ENCODE data around the gene ZNF385C.
"Not testable (repeated sequence)": the region's sequence is repeated elsewhere in the genome, so short reads cannot be mapped to it uniquely, and the experiment has no call there.

ZNF385C gene

DNA sequence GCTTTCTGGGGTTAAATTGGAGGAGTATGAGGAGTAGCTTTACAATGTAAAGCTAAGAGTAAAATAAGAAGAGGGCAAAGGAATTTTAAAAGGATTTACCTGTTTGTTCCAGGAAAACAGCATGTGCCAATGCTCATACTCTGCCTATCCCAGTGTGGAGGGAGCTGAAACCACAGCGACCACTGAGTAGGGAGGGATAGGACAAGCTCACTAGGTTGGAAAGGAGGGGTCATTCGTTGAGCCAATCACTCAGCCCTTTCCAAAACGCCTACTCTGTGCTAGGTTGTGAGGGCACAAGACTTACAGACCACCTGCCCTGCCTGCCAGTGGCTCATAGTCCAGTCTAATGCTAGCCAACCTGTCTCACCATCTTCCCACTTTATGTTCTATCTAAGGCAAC lies 79.9 kb downstream of the ZNF385C start:
- TF ChIP-seq, protein P1, sequence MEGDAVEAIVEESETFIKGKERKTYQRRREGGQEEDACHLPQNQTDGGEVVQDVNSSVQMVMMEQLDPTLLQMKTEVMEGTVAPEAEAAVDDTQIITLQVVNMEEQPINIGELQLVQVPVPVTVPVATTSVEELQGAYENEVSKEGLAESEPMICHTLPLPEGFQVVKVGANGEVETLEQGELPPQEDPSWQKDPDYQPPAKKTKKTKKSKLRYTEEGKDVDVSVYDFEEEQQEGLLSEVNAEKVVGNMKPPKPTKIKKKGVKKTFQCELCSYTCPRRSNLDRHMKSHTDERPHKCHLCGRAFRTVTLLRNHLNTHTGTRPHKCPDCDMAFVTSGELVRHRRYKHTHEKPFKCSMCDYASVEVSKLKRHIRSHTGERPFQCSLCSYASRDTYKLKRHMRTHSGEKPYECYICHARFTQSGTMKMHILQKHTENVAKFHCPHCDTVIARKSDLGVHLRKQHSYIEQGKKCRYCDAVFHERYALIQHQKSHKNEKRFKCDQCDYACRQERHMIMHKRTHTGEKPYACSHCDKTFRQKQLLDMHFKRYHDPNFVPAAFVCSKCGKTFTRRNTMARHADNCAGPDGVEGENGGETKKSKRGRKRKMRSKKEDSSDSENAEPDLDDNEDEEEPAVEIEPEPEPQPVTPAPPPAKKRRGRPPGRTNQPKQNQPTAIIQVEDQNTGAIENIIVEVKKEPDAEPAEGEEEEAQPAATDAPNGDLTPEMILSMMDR (IDR thresholded peaks at IDR 0.05; ENCODE audit: low read depth, low read length, missing control alignments), result no peak
- peak overlapping the region; percentile 99 for H3K4me3 ChIP-seq (ENCODE audit: low read depth, low read length)
- H3K27me3 ChIP-seq (replicated peaks), result no peaks in the 10 kb centered on the region
- in situ Hi-C loops (cut with HindIII; ENCODE audit: low pct_ligation_motif_present, low sequenced_read_pairs), result no loop called here
- H3K36me3 ChIP-seq (replicated peaks), result peaks cover 17% of the 10 kb centered on the region
- no peak overlapping the region for H3K27ac ChIP-seq
- no peak for DNase-seq

DNA sequence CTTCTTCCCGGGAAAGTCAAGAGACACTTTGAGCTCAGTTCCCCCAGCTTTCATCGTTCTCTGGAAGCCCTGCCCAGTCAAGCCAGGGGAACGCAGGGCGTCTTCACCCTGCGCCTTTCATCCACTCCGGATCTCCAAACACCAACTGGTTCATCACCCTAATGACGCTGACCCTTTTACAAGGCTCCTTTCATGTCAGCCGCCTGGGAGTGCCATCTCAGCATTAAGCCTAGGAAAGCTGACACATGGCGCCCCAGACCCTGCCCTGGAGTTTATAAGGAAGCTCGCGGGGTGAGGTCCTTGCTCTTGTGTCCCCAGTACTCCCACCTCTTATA lies 80.4 kb downstream of the ZNF385C start:
- H3K4me3 ChIP-seq (ENCODE audit: low read depth, low read length), result peak overlapping the region; percentile 99
- no peak for DNase-seq
- in situ Hi-C loops (cut with HindIII; ENCODE audit: low pct_ligation_motif_present, low sequenced_read_pairs), result no loop called here

DNA sequence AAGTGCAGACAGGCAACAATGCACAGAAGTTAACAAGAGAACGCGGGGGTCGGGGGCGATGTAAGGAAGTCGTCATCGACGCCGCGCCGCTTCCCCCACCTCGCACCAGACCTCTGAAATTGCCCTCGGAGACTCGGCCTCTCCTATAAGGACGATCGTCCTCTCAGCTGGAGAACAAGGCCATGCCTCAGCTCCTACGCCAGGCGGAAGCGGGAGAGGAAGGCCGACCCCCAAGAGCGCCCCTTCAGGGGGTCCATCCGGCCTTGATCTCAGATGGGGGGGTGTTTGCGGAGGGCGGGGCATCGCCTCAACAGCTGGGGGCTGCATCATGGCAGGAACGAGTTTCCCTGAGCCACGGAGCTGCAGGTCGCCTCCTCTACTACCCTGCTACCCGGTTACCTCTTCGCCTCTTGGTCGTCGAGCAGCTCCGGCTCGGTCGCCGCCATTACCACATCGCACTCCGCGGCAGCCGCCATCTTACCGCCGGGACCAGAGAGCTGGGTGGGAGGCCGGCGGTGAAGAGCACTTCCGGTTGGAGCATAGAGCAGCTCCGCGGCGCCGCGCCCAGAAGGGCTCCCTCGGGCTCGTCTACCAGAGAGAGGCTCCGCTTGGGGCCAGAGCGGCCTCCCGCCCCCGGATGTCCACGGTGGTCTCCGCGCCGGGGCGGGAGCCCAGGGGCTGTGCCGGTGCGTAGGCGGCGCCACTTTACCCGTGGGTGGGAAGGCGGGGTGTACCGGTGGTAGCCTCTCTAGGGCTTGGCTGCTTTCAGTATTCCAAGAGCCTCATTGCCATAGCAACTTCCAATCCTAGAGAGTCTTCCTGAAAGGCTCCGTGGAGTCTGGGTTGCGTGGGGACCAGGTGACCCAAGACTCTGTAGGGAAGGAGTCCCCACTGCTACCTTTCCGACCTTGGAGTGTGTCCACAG lies 81.1 kb downstream of the ZNF385C start, which contains the start of gene DNAJC7:
TSS of gene DNAJC7 (minus strand) at position 499 of the 925 bp plus-strand sequence. CDS start at position 476, 23 bp downstream.
- in situ Hi-C loops (cut with HindIII; ENCODE audit: low pct_ligation_motif_present, low sequenced_read_pairs), result no loop called here
- Histone ChIP-seq H3K27ac (peak within 1 kb of the TSS; percentile 86), H3K4me3 (ENCODE audit: low read depth, low read length) (peak within 1 kb of the TSS; percentile 99), H3K27me3 (replicated peaks) (no peaks in the 10 kb centered on the region), H3K36me3 (replicated peaks) (peaks cover 6% of the 10 kb centered on the region)
- TF ChIP-seq, protein P1 (IDR thresholded peaks at IDR 0.05; ENCODE audit: low read depth, low read length, missing control alignments), result no peak
- DNase-seq, result peak; percentile 85

More for the DNA sequence above, 80.4 kb downstream of the ZNF385C start:
- Histone ChIP-seq H3K27ac (peak overlapping the region; percentile 86), H3K36me3 (replicated peaks) (peaks cover 12% of the 10 kb centered on the region), H3K27me3 (replicated peaks) (no peaks in the 10 kb centered on the region)
- TF ChIP-seq, protein P1 (IDR thresholded peaks at IDR 0.05; ENCODE audit: low read depth, low read length, missing control alignments), result no peak

DNA sequence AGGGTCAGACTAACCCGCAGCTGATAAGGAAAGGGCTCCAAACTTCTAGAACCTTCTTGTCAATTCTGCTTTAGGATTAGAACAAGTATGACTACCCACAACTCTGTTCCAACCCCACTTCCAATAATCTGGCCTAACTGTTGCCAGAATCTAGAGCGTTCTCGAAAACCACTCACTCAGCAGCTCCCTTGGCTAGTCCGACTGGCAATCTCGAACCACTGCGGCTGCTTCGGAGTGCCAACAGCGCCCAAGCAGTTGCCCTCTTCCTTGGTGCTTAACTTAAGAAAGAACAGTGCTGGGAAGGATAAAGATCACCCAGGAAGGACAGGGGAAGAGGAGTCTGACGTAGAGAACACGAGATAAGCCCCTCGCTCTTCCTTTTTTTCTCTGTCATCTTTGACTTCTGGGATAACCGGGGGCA lies 81.9 kb downstream of the ZNF385C start:
- Histone ChIP-seq H3K4me3 (ENCODE audit: low read depth, low read length) (peak overlapping the region; percentile 99), H3K27ac (peak overlapping the region; percentile 86), H3K36me3 (replicated peaks) (no peaks in the 10 kb centered on the region), H3K27me3 (replicated peaks) (no peaks in the 10 kb centered on the region)
- in situ Hi-C loops (cut with HindIII; ENCODE audit: low pct_ligation_motif_present, low sequenced_read_pairs), result no loop called here
- TF ChIP-seq, protein P1 (IDR thresholded peaks at IDR 0.05; ENCODE audit: low read depth, low read length, missing control alignments), result no peak
- DNase-seq, result no peak

DNA sequence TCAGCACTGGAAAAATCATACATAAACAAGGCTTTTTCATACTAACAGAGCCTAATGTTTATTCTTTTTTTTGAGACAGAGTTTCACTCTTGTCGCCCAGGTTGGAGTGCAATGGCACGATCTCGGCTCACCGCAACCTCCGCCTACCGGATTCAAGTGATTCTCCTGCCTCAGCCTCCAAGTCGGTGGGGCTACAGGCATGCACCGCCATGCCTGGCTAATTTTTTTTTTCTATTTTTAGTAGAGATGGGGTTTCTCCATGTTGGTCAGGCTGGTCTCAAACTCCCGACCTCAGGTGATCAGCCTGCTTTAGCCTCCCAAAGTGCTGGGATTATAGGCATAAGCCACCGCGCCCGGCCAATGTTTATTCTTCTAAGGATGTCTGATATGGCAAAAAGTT lies 84.5 kb downstream of the ZNF385C start:
- DNase-seq; H3K36me3 ChIP-seq (replicated peaks); H3K4me3 ChIP-seq (ENCODE audit: low read depth, low read length); H3K27me3 ChIP-seq (replicated peaks); H3K27ac ChIP-seq; in situ Hi-C loops (cut with HindIII; ENCODE audit: low pct_ligation_motif_present, low sequenced_read_pairs): not testable (repeated sequence)

DNA sequence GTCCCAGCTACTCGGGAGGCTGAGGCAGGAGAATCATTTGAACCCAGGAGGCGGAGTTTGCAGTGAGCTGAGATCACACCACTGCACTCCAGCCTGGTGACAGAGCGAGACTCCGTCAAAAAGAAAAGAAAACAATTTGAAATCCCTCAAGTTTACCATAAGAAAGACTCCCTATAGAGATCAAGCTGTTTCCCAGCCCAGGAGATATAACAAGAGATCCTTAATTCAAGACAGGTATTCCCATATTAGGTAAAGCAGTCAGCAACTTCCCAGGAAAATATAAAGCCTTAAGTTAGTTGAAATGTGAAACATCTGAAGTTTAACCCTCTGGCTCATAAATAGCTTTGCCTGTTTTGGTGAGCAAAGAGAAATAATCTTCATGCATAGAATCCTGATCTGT lies 85.9 kb downstream of the ZNF385C start:
- not testable (repeated sequence) for H3K36me3 ChIP-seq (replicated peaks); DNase-seq; H3K27ac ChIP-seq

More for the DNA sequence above, 85.9 kb downstream of the ZNF385C start:
- H3K4me3 ChIP-seq (ENCODE audit: low read depth, low read length); in situ Hi-C loops (cut with HindIII; ENCODE audit: low pct_ligation_motif_present, low sequenced_read_pairs); H3K27me3 ChIP-seq (replicated peaks): not testable (repeated sequence)
